ENCODE data around the gene ZNF516.
A peak's percentile ranks its signal among the peaks of the same experiment; 100 is the strongest.

ZNF516 gene

GRCh38 chr18:76376225-76376624 is 118.8 kb downstream of the ZNF516 start:
- no peak for DNase-seq

- DNase-seq: peak in 3 of 6 experiments; percentile 59 to 61 (median 60)
These were observed 120.4 kb downstream of the ZNF516 start for GRCh38 chr18:76374330-76375281.

GRCh38 chr18:76373297-76373696 is 121.7 kb downstream of the ZNF516 start:
- no peak for DNase-seq

GRCh38 chr18:76371301-76372203 is 123.5 kb downstream of the ZNF516 start:
- DNase-seq: no peak

DNA sequence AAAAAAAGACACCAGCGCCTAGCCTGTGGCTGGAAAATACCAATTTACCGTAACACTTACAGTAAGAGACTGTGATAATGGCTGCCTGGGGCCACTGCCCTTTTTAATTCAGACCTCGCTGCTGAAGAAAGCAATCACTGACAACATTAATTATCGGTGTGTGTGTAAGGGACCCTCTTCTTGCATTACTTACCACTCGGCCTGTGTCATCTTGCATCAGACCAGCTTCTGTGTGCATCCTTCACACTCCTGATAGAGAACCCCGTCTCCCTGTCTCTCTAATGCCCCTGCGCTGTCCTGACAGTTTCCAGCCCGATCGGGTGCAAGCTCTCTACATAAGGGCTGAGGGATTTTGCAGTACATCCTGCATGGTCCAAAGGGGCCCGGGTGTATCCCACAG is 124.4 kb downstream of the ZNF516 start:
- no peak for DNase-seq

DNA sequence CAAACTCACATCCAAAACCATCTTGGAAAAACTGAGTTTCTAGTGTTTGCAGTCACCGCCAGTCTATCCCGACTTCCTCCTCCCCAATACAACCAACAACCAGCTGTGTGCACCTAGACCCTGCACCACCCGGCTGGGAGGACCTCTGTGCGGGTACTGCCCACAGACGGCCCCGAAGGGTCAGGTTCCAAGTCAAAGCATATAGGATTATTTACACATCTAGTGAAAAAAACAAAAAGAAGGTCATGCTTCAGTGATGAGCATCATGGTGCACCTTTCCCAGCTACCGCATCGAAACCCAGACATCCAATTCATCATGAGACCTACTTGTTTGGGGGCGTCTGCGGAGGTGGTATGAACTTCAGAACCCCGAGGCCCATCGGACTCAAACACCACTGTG is 124.8 kb downstream of the ZNF516 start:
- DNase-seq: no peak

DNA sequence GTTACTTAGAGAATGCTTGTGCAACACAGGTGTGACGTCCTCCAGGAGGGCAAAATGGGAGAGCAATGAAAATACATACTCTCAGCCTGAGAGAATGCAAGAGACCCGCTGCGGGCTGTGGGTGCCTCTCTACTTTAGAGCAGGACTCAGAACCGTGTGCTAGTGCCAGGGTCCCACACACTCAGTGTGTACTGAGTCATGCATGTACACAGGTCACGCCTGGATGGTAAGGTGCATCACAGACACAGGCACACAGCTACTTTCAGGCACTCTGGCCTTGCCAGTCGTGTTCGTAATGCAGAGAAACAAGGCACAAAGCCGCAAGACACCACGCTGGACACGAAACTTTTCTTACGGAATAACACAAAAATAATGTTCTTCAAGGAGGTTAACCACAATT is 125.3 kb downstream of the ZNF516 start:
- no peak for DNase-seq

DNA sequence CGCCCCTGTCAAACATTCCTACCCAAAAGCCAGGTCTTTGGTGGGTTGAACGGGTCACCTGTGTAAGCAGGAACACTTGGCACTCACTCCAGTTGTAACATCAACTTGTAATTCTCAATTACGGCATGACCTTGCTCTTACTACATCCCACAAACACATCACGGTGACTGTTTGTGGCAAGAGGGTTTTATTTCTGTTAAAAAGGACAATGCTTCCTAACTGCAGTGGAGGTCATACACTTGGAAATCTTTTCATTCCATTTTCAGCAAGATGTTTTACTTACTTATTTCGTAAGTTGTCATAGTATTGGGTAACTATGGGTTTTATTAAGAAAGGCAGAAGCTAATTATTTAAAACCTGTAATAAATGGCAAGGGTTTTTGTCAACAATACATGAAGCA is 126.1 kb downstream of the ZNF516 start:
- DNase-seq: no peak

DNA sequence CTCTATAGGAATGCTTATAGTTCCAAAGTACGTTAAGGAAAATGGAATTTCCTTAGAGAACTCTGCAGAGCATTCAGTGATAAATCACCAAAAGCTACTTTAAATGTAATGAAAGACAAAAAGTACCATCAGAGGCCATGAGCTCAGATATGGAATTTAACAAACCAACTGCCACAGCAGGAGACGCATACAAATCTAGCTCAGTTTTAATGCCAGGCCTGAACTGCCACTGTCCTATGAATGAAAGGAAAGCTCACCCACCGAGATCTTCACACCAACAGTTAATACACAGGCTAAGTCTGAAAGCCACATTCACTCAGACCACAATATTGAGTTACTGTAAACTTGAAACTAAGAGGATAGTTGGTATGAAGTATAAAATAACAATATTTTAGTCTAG is 126.8 kb downstream of the ZNF516 start:
- no peak for DNase-seq

DNA sequence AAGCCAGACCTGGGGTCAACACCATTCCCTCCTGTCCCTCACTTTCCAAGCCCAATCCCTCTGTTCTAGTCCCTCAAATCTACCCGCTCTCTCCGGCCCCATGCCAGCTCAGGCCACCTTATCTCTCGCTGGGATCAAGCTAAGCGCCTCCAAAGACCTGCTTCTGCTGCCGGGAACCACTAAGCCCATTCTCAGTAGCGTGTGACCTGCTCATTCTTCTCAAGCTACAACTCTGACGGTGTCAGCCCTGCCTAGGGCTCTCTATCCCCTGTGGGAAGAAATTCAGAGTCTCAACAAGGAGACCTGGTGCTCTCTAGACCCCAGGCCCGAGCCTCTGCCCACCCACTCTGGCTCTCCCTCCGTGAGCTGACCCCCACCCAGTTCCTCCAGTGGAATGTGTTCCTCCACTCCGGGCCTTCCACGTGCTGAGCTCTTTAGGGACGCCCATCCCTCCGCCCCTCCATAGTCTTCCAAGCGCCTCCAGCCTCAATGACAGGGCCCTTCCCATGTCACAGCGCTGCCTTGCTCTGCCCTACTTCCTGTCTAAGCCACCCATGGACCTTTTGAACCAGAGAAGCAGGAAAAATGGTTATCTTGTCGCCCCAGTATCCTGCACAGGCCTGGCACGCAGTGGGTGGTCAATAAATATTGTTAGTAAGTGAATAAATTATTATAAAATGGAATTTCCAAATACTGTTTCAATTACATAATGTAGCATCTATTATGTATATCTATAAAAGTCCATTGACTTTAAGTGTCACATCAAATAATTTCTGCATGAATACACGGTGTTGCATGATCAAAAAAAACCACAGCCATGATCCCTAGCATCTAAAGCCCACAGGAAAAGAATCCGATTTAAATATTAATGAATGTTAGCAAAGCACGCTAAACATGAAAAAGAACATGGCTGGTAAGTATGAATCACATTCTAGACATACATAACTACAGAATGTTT is 127.6 kb downstream of the ZNF516 start:
- no peak for DNase-seq

DNA sequence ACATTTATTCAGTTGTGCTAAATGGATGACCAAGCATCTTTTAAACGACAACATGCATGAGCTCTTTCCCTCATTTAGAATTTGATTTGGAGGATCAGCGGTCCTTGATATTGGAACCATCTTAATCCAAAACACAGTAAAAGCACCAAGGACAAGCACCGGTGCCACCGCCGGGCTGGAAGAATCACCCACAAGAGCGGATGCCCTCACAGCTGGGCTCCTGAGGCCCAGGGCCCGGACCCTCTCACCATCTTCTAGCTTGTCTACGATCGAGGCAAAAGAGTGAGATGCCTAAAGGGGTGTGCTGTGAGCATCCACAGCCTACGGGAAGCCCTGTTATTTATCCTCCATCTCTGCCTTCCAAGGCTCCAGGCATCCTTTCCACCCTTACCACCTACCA is 129.5 kb downstream of the ZNF516 start:
- DNase-seq: no peak

DNA sequence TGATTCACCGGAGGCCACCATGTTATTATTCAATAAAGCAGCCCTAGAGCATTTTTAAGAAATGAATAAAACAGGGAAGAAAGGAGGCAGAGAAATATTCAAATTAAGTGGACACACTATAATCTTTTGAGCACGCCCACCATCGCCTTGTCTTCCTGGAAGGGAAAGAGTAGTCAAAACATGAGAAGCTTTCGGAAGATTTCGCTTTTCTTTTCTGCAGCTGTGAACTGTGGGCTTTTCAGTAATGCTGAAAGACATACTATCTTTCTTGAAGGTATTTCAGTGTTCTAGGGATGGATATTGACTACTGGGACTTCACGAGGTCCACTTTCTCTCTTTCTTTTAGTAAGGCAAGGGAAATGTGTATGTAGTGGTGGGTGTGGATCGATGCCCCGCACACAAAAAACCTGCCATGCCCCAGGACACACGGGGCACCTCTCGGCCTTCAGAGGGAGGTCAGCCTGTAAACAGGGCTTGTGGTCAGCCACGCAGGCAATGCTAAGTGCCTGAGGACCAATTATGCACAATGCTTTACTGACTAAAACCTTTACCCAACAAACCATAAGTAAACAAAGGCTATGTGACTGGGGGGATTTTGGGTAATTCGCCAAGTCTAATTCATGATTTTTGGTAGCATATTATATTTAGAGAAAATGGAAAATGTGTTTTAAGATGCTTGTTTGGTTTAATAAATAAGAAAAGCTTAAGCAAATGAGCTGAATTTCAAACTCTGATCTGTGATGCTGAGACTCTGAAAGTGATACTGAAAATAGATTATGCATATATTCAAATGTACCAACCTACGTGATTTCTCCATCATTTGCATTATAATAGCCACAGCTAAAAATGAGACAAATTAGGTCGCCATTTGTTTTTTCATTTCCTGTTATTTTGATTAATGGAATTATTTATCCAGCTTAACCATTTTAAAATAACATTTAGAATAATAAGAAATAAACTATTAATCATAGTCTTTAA is 130.5 kb downstream of the ZNF516 start:
- DNase-seq: no peak

DNA sequence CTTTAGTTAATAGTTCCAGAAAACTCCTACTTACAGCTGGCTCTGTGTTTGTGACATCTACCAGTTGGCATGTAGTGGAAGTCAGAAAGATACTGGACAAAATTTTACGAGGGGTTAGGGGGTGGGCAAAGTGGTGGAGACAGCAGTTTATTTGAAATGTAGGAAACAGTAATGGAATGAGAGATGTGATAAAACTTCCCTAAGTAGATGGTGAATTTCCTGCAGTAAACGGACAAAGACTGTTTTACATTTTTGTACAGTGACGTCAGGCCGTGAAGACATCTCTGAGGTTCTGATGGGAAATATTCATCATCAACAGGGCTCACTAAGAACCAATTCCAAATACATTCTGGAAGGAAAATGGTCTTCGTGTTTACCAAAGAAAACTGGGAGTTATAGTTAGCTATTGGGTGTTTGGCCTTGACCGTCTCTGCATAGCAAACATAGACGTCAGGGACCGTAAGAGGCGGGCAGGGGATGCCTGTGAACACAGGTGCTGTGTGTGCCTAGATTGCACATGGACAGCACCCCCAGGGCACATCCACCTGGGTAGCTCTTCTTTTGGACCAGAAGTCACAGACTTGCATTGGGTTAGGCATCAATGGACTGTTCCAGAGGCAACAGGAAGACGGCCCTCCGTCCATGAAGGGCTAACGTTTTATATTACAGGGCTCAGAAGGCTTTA is 131.5 kb downstream of the ZNF516 start:
- DNase-seq: no peak

GRCh38 chr18:76362676-76363075 is 132.4 kb downstream of the ZNF516 start:
- DNase-seq: no peak

DNA sequence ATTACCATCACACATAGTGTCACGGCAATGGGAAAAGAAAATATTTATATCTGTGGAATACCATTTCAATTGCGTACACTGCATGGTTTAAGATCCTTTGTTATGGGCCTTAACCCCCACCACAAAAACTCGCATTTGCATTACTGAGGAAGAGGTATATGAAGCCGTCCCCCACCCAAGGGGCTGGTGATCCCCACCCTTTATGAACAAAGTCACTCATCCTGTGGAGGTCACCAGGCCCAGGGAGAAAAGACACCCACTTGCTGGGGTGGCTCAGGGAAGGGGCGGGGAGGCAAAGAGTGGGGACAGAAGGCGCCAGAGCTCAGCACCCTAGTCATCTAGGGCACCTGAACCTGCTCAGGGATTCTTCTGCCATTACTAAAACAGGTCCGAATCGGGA is 133.8 kb downstream of the ZNF516 start:
- no peak for DNase-seq

- no peak for DNase-seq
These were observed 135.1 kb downstream of the ZNF516 start for GRCh38 chr18:76359909-76360308.

DNA sequence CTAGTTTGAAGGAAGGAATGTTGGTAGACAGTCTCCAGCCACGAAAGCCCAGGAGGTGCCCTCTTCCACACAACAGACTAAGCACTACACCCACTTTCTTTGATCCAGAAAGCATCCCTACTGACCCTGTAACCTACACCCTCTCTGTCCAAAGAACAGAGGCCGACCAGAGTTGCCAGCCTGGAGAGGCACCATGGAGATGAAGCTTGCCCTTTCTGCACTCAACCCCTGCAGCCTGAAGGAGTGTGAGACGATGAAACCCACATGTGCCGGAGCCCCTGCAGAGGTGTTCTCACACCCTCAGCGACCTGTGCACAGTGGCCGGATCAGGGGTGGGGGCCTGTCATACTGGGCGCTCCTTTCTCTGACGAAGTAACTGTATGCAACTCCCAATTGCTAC is 136.3 kb downstream of the ZNF516 start:
- no peak for DNase-seq

- no peak for DNase-seq
These were observed 137.3 kb downstream of the ZNF516 start for GRCh38 chr18:76357585-76358260.

GRCh38 chr18:76357174-76357573 is 137.9 kb downstream of the ZNF516 start:
- DNase-seq: no peak

GRCh38 chr18:76356666-76357065 is 138.4 kb downstream of the ZNF516 start:
- no peak for DNase-seq
